Colonic mucosa (tissue), 4 donors: ENCODE data around the gene MT1F. TPM values are rescaled to one million over a fixed set of nuclear protein-coding genes. Genes with fewer than 3 reads are reported as not detected.

Experiments used
- DNase-seq: peaks from one replicate; pipeline ENCODE4 v3.0.0-alpha.2; 2020
- H3K27ac ChIP-seq: fragments of 200-600 bp; one replicate; pipeline ENCODE4 v1.8.0; 2021
- H3K27me3 ChIP-seq: fragments of 200-600 bp; one replicate; pipeline ENCODE4 v1.8.0; 2021
- H3K36me3 ChIP-seq: fragments of 200-600 bp; one replicate; pipeline ENCODE4 v1.8.0; 2021
- H3K4me1 ChIP-seq: fragments of 200-600 bp; one replicate; pipeline ENCODE4 v1.8.0; 2021; ENCODE audit warnings: mild to moderate bottlenecking
- H3K4me3 ChIP-seq: fragments of 200-600 bp; one replicate; pipeline ENCODE4 v1.8.0; 2021
- H3K9ac ChIP-seq, 2 donors: one replicate each; pipeline ENCODE4 v1.7.0; 2013; ENCODE audit warnings: control low read depth in 2 of 2, low read depth in 2 of 2, low read length in 2 of 2
- H3K9me3 ChIP-seq: fragments of 200-600 bp; one replicate; pipeline ENCODE4 v1.8.0; 2021
- CTCF ChIP-seq: fragments of 200-600 bp; IDR thresholded peaks from one replicate; pipeline ENCODE4 v1.8.0; 2022; ENCODE audit warnings: antibody characterized with exemption, mild to moderate bottlenecking
- intact Hi-C: fragments of 100-400 bp; cut with DNase I; formaldehyde crosslinking; loops from one replicate; pipeline ENCODE4 v1.14.1; 2022
- total RNA-seq, 2 donors: library from RNA; stranded (reverse); fragmentation: NEBNext Ultra II Directional in 1 of 2; extraction: Animal tissue kit (Norgen Biotek cat#: 25700) in 1 of 2; gene quantifications; one replicate each; pipeline ENCODE4 v1.2.1, GENCODE V29; 2021
- donor health status: healthy.
- donor health status: DM: no; HTN: no; CAD: no.
- donor health status: DM: no; HTN: no; CAD: no.

Gene MT1F
- total RNA-seq, 2 donors from 2014 or later, result 35.5 to 40.0 TPM

- no peak for DNase-seq
- H3K9ac ChIP-seq, result peak overlapping the region in 1 of 2 donors; percentile 44
- intact Hi-C loops, result no loop called here
These were observed 13.9 kb upstream of the MT1F start for GRCh38 chr16:56643833-56644232.

GRCh38 chr16:56645311-56645710, 12.4 kb upstream of the MT1F start:
- Histone ChIP-seq H3K36me3 (no peaks in the 10 kb centered on the region), H3K9ac (no peak overlapping the region), H3K9me3 (no peaks in the 10 kb centered on the region), H3K4me3 (no peak overlapping the region), H3K27me3 (no peaks in the 10 kb centered on the region), H3K4me1 (no peaks in the 10 kb centered on the region), H3K27ac (no peak overlapping the region)
- no peak for DNase-seq
- intact Hi-C loops, result no loop called here
- TF ChIP-seq CTCF, result no peak

More at GRCh38 chr16:56643833-56644232, 13.9 kb upstream of the MT1F start:
- TF ChIP-seq CTCF, result no peak
- H3K9me3 ChIP-seq, result no peaks in the 10 kb centered on the region
- H3K4me3 ChIP-seq, result peak overlapping the region; percentile 19
- H3K36me3 ChIP-seq, result no peaks in the 10 kb centered on the region
- H3K27me3 ChIP-seq, result no peaks in the 10 kb centered on the region
- H3K4me1 ChIP-seq, result no peaks in the 10 kb centered on the region
- H3K27ac ChIP-seq, result no peak overlapping the region

GRCh38 chr16:56645838-56646237, 11.9 kb upstream of the MT1F start:
- DNase-seq, result no peak
- H3K4me1 ChIP-seq, result no peaks in the 10 kb centered on the region
- H3K27me3 ChIP-seq, result no peaks in the 10 kb centered on the region
- H3K27ac ChIP-seq, result no peak overlapping the region
- no peak overlapping the region for H3K4me3 ChIP-seq
- no peak for TF ChIP-seq CTCF
- no peaks in the 10 kb centered on the region for H3K9me3 ChIP-seq
- no peaks in the 10 kb centered on the region for H3K36me3 ChIP-seq
- H3K9ac ChIP-seq, result no peak overlapping the region
- intact Hi-C loops, result no loop called here

GRCh38 chr16:56647641-56648431, 9.9 kb upstream of the MT1F start:
- no peaks in the 10 kb centered on the region for H3K9me3 ChIP-seq
- H3K4me3 ChIP-seq, result no peak overlapping the region
- H3K36me3 ChIP-seq, result no peaks in the 10 kb centered on the region
- H3K27ac ChIP-seq, result no peak overlapping the region
- no peaks in the 10 kb centered on the region for H3K4me1 ChIP-seq
- peak overlapping the region in 1 of 2 donors; percentile 28 for H3K9ac ChIP-seq
- TF ChIP-seq CTCF, result no peak
- no peaks in the 10 kb centered on the region for H3K27me3 ChIP-seq
- DNase-seq, result peak; percentile 77
- intact Hi-C loops, result no loop called here

- Histone ChIP-seq H3K36me3 (no peaks in the 10 kb centered on the region), H3K9ac (no peak overlapping the region), H3K27me3 (no peaks in the 10 kb centered on the region), H3K4me1 (no peaks in the 10 kb centered on the region), H3K9me3 (no peaks in the 10 kb centered on the region), H3K4me3 (no peak overlapping the region), H3K27ac (no peak overlapping the region)
- intact Hi-C loops, result no loop called here
- DNase-seq, result no peak
- TF ChIP-seq CTCF, result no peak
These were observed 8.5 kb upstream of the MT1F start for GRCh38 chr16:56649271-56649670.
